SU-DHL-6 (cell line): ENCODE data around the gene PHACTR1.

Experiments used
- H2AFZ ChIP-seq: fragments of 200-600 bp; sonication (generic); 2 replicates; pipeline ENCODE4 v1.6.1; 2014; ENCODE audit warnings: low read depth, mild to moderate bottlenecking, moderate library complexity, mixed read lengths, antibody characterized with exemption, low read length; ENCODE audit not compliant: severe bottlenecking
- H3F3A ChIP-seq: fragments of 200-600 bp; shearing (Covaris generic); 2 replicates; pipeline ENCODE4 v1.6.0; 2016; ENCODE audit warnings: antibody characterized with exemption, mild to moderate bottlenecking; ENCODE audit not compliant: insufficient read depth
- H3K27ac ChIP-seq: fragments of 200-600 bp; sonication (generic); 2 replicates; pipeline ENCODE4 v1.5.1; 2016; ENCODE audit warnings: low read depth, mild to moderate bottlenecking, low read length, moderate library complexity, mixed read lengths
- H3K27me3 ChIP-seq: fragments of 200-600 bp; sonication (generic), shearing (Covaris generic); 2 replicates; pipeline ENCODE4 v1.6.0; 2014; ENCODE audit warnings: mild to moderate bottlenecking, low read length
- H3K36me3 ChIP-seq: fragments of 200-600 bp; sonication (generic); 2 replicates; pipeline ENCODE4 v1.6.1; 2014; ENCODE audit warnings: mild to moderate bottlenecking, low read length, mixed read lengths
- H3K4me2 ChIP-seq: fragments of 300-600, 200-600 bp; shearing (Covaris generic), sonication (generic); 2 replicates; pipeline ENCODE4 v1.6.0; 2014; ENCODE audit warnings: low read length, low read depth, mild to moderate bottlenecking; ENCODE audit not compliant: poor library complexity, severe bottlenecking
- H3K4me3 ChIP-seq: fragments of 200-600 bp; sonication (generic); 2 replicates; pipeline ENCODE4 v1.5.1; 2014; ENCODE audit warnings: antibody characterized with exemption, low read length, mild to moderate bottlenecking, mixed read lengths; ENCODE audit not compliant: insufficient read depth, poor library complexity, severe bottlenecking
- H3K79me2 ChIP-seq: fragments of 200-600 bp; sonication (generic); 2 replicates; pipeline ENCODE4 v1.6.1; 2014; ENCODE audit warnings: mild to moderate bottlenecking, low read length, moderate library complexity; ENCODE audit not compliant: insufficient read depth
- H3K9ac ChIP-seq: fragments of 200-600 bp; sonication (generic); 2 replicates; pipeline ENCODE4 v1.7.0; 2014; ENCODE audit warnings: mild to moderate bottlenecking, low read length
- H3K9me2 ChIP-seq: fragments of 200-600 bp; sonication (generic); replicated peaks from 2 replicates; pipeline ENCODE4 v1.6.1; 2014; ENCODE audit warnings: low read length; ENCODE audit not compliant: insufficient read depth
- H3K9me3 ChIP-seq: fragments of 200-600 bp; sonication (generic); 2 replicates; pipeline ENCODE4 v1.6.1; 2014; ENCODE audit warnings: low read length, mixed read lengths; ENCODE audit not compliant: insufficient read depth
- H4K20me1 ChIP-seq: fragments of 200-600 bp; sonication (generic); 2 replicates; pipeline ENCODE4 v1.6.1; 2014; ENCODE audit warnings: low read depth, mild to moderate bottlenecking, antibody characterized with exemption, low read length, moderate library complexity, mixed read lengths
- EZH2phosphoT487 ChIP-seq: fragments of 200-600 bp; sonication (generic), shearing (Covaris generic); conservative IDR thresholded peaks from 2 replicates; pipeline ENCODE4 v1.6.1; 2018; ENCODE audit warnings: mild to moderate bottlenecking, antibody characterized with exemption, low read length, moderate library complexity, mixed read lengths
- TF ChIP-seq, protein P1 (sequence below): fragments of 200-600 bp; sonication (generic); IDR thresholded peaks from one replicate; pipeline ENCODE4 v1.5.1; 2017; ENCODE audit warnings: antibody characterized with exemption, mild to moderate bottlenecking, low read length, moderate library complexity; ENCODE audit not compliant: insufficient read depth, poor library complexity, severe bottlenecking

Gene PHACTR1

GRCh38 chr6:12804952-12805645 is 88.5 kb downstream of the PHACTR1 start:
- Histone ChIP-seq H3K9me2 (no peaks in the 10 kb centered on the region), H3K27ac (no peak overlapping the region), H3K4me2 (no peak overlapping the region)

DNA sequence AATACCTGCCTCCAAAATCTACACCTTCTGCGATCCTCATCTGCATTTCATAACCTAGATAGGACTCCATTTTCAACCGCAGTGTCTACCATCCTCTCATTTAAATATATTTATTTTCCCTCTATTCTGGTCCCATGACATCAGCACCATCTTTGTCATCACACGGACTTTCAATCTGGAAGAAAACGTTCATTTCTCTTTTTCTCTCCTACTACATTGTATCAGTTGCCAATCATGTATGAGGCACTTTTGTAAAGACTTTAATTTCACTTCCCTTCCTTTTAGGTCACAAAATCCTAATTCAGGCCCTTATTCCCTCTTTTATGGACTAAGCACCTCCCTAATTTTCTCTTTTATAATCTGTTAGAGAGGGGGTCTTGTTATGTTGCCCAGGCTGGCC is 89.6 kb downstream of the PHACTR1 start:
- Histone ChIP-seq H3K27ac (no peak overlapping the region), H3K9ac (no peak overlapping the region), H3K9me3 (no peaks in the 10 kb centered on the region), H3F3A (no peaks in the 10 kb centered on the region), H4K20me1 (no peaks in the 10 kb centered on the region), H3K4me3 (no peak overlapping the region), H2AFZ (no peak overlapping the region), H3K4me2 (no peak overlapping the region), H3K27me3 (no peaks in the 10 kb centered on the region), H3K79me2 (no peaks in the 10 kb centered on the region), H3K36me3 (no peaks in the 10 kb centered on the region), H3K9me2 (no peaks in the 10 kb centered on the region)
- no peak for TF ChIP-seq EZH2phosphoT487
- TF ChIP-seq, protein P1, sequence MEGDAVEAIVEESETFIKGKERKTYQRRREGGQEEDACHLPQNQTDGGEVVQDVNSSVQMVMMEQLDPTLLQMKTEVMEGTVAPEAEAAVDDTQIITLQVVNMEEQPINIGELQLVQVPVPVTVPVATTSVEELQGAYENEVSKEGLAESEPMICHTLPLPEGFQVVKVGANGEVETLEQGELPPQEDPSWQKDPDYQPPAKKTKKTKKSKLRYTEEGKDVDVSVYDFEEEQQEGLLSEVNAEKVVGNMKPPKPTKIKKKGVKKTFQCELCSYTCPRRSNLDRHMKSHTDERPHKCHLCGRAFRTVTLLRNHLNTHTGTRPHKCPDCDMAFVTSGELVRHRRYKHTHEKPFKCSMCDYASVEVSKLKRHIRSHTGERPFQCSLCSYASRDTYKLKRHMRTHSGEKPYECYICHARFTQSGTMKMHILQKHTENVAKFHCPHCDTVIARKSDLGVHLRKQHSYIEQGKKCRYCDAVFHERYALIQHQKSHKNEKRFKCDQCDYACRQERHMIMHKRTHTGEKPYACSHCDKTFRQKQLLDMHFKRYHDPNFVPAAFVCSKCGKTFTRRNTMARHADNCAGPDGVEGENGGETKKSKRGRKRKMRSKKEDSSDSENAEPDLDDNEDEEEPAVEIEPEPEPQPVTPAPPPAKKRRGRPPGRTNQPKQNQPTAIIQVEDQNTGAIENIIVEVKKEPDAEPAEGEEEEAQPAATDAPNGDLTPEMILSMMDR = no peak

More at GRCh38 chr6:12804952-12805645, 88.5 kb downstream of the PHACTR1 start:
- H3K9ac ChIP-seq = no peak overlapping the region
- H3K27me3 ChIP-seq = no peaks in the 10 kb centered on the region
- TF ChIP-seq, protein P1 = no peak
- TF ChIP-seq EZH2phosphoT487 = no peak
- H3K4me3 ChIP-seq = no peak overlapping the region
- no peaks in the 10 kb centered on the region for H3F3A ChIP-seq
- no peaks in the 10 kb centered on the region for H3K36me3 ChIP-seq
- no peaks in the 10 kb centered on the region for H3K79me2 ChIP-seq
- H3K9me3 ChIP-seq = no peaks in the 10 kb centered on the region
- H4K20me1 ChIP-seq = no peaks in the 10 kb centered on the region
- H2AFZ ChIP-seq = no peak overlapping the region

- Histone ChIP-seq H3K4me3 (no peak overlapping the region), H3K9me3 (no peaks in the 10 kb centered on the region), H4K20me1 (no peaks in the 10 kb centered on the region), H3K4me2 (no peak overlapping the region), H3K27ac (no peak overlapping the region), H3K27me3 (no peaks in the 10 kb centered on the region), H3K79me2 (no peaks in the 10 kb centered on the region), H3K36me3 (no peaks in the 10 kb centered on the region), H2AFZ (no peak overlapping the region), H3K9me2 (no peaks in the 10 kb centered on the region), H3F3A (no peaks in the 10 kb centered on the region), H3K9ac (no peak overlapping the region)
- no peak for TF ChIP-seq EZH2phosphoT487
- TF ChIP-seq, protein P1 = no peak
These were observed 90.2 kb downstream of the PHACTR1 start for GRCh38 chr6:12806796-12807195.
